HEK293 (cell line): ENCODE data around the gene CIB1.

Source experiments
- TCF7L2 ChIP-seq: IDR thresholded peaks from 2 replicates; pipeline ENCODE4 v1.6.1; 2011; ENCODE audit warnings: low read depth, mild to moderate bottlenecking, inconsistent platforms, low read length, moderate library complexity, borderline replicate concordance
- ZSCAN18 ChIP-seq: fragments of 450-650 bp; formaldehyde crosslinking; IDR thresholded peaks from 2 replicates; pipeline ENCODE4 v1.5.1; 2016; ENCODE audit warnings: missing biosample characterization, missing genetic modification characterization

GRCh38 chr15:90265271-90266060, 31.7 kb upstream of the CIB1 start, which contains the start of gene NGRN:
- TF ChIP-seq ZSCAN18 (tag by site-specific recombination) (no peak), TCF7L2 (no peak)
